NOMO-1 (cell line): Measurements from ENCODE around the gene KIF26A.

ENCODE experiments used
- DNase-seq, 2 experiments: peaks; one replicate each; lab custom pipeline; 2025; ENCODE audit not compliant: unreplicated experiment in 2 of 2; lab: John Stamatoyannopoulos, UW

Gene KIF26A

DNA sequence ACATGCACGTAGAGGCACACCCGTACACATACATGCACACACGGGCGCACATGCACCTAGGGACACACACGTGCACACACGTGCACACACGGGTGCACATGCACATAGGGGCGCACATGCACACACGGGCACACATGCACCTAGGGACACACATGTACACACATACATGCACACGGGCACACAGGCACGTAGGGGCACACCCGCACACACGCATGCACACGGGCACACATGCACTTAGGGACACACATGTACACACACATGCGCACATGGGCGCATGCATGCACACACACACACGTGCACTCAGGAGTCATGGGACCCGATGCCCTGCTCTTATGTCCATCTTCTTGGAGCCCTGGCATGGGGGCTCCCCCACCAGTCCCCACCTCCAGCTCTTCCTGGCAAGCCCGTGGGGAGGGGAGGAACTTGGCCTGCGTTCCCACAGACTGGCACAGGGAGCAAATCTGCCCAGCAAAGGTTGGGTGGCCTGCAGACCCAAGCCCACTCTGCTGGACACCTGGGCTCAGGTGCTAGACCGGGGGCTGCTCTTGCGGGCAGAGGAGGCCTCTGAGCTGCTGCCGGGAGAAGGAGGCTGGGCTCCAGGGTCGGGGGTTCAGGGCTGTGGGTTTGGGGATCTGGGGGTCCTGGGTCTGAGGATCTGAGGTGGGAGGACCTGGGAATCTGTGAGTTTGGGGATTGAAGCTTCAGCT, 51.4 kb downstream of the KIF26A start:
- no peak for DNase-seq

DNA sequence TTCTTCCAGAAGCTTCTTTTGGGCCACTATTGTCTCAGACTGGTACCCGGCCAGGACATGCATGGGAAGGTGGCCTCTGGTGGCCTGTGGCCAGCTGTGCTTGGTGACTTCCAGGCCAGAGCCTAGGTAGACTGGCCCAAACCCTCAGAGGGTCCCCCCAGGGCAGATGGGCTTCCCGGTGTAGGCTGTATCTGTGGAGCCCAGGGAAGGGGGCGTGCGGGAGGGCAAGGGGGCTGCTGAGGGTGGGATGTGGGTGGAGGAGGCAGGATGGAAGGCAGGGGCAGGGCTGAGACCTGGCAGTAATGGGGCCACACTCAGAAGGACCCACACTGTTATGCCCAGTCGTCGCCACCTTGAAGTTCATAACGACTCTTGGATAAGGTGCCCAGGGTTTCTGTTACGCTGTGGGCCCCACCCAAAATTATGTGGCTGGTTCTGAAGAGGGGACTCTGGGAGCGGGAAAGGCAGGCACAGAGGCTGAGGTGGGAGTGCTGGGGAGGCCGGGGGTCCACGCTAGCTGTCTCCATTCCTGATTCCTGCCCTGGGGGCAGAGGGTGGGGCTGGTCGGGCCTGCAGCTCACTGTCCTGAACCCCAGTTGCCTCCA, 52.1 kb downstream of the KIF26A start:
- no peak for DNase-seq

DNA sequence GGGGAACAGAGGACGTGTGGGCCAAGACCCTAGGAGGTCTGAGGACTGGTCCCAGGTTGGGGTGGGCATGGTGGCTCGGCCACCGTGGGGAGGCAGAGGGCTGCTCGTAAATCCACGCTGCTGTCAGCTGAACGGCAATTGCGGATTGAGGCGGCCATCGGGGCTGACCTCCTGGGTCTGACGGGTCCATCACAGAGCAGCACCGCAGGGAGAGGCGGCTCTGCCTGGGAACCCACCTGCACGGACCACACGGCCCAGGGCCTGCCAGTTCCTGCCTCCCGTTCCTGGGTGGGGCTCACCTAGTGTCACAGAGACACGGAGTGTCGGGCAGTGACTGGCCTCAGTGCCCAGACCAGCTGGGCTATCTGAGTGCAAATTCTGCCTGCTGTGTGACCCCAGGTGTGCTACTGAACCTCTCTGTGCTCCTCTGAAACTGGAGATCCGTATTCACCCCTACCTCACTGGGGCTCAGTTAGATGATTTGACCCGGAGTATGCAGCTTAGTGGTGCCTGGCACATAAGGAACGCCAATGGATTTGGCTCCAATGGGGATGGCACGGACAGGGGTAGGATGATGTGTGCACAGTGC, 53.1 kb downstream of the KIF26A start:
- DNase-seq = no peak

DNA sequence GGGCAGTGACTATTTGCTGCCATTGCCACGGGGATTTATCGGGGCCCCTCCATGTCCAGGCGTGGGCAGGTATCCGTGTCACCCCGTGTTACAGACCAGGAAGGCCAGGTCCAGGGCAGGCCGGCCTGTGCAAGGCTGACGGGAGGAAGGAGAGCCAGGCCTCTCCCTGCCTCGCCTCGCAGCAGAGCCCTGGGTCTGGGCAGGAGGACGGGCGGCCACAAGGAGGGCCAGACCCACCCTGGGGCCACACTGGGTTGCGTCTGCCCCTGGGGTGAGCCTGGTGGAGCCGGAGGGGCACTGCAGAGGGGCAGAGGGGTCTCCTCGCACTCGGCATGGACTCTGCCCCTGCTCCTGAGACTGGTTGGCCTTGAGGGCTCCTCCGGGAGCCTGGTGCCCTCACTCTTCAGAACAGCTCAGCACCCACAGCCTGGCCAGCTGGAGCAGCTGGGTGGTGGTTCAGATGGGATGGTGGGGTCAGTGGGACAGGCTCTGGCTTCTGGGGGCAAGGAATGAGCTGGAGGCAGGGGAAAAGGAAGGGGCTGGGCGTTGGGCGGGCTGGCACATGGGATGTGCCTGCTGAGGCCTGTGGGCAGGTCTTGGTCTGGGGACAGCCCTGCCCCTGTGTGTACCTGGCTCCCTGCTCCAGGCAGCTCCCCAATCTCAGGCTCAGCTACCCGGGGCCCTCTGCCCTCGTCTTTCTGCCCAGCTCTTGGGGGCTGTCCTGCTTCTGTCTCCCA, 53.9 kb downstream of the KIF26A start:
- DNase-seq = no peak

DNA sequence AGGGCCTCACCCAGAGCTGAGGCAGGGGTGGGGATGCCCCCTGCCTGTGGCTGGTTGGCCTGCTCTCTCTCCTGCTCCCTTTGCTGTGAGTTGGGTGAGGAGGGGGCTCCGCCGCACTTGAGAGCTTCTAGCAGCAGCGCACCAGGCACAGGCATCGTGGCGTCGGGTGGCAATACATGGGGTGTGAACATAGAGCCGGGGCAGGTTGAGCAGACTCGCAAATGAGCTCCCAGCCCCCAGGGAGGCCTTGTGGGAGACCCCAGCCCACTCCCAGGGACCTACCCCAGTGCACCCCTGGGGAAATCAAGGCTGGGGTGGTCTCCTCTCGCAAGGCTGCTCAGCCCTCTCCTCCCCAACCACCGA, 54.5 kb downstream of the KIF26A start:
- DNase-seq = no peak

DNA sequence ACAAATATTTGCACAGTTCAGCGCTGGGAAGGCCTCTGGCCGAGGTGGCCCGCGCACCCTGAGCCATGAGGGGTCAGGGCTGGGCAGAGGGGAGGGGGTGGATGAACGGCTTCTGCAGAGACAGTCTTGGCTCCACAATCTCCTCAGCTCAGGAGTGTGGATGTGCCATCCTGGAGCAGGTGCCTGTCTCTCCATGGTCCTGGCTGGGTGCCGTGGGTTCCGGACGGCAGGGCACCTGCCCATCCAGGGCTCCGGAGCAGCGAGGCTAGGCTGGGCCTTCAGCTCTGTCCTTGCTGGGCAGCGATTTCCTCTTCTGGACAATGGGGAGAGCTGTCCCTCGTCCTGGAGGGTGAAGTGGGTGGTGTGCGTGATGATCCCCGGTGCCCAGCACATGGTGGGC, 55.6 kb downstream of the KIF26A start:
- DNase-seq = no peak

DNA sequence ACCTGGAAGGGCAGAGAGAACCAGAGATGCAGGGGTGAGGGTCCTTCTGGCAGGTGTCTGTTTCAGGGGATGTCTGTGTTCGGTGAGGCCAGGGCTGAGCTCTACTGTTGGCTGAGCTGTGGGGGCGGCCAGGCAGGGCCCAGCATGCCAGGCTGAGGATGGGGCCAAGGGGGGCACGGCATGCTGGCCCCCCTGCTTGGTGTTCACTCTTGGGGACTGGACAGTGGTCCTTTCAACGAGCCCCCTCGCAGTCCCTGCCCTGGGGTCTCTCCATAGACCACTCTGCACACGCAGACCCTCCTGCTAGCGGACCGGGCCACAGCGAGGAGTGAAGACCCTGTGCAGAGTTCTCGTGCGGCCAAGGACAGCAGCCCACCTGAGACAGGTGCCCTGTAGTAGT, 56.3 kb downstream of the KIF26A start:
- no peak for DNase-seq

DNA sequence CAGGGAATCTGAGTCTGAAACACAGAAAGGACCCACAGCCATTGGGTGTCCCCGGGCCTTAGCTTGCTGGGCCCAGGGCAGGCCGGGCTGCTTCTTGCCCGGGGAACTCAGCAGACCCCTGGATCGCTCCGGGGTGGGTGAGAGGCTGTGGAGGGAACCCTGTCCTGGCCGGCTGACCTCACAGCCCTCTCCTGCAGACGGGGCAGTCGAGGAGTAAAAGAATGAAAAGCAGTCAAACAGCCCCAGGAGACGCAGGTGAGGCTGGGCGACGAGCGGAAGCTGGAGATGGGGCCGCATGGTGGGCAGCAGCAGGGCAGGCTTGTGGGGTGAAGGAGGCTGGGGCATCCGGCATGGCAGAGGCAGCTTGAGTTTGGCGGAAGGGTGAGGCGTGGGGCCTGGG, 57.0 kb downstream of the KIF26A start:
- no peak for DNase-seq

DNA sequence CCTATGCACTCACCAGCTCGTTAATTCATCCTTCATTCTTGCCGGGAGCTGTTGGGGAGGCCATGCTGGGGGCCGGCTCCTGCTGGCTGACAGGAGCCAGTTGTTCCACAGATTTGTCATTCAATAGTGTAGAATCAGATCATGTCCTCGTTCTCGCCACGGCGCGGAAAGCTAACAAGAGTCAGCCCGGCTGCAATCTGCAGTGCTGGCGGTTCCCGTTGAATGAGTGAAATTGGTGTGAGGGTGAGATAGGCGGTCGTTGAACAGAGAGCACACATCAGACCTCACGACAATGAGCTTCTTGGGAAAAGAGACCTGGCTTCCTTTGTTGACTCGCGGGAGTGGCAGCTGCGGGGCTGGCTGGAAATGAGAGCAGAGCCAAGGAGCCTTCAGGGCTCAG, 57.5 kb downstream of the KIF26A start:
- DNase-seq = no peak

DNA sequence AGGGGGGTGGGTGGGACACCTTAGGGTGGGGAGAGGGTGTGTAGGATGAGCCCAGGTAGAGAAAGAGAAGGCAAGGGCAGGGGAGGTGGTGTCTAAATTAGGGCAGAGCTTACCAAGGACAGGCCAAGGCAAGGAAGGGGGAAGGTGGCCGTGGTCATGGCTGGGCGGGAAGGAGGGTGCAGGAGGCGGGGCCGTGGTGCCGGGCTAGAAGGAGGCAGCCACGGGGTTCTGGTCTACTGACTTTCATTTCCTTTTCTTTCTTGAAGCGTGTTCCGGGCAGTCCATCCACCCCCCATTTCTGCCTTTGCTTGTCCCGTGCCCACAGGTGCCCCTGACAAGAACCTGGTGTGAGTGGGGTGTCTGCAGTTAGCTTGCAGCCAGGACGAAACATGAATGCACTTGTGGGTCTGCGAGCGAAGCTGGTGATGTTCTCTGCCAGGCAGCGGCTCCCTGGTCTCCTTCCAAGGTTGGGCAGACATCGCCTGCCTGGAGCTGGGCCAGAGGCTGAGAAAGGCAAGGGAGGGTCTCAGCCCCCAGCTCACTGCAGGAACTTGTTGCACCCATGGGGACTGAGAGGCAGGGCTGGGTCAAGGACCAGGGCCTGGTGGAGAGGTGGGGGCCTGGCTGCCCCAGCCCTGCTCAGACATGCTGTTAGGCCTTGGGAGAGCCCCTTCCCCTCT, 58.2 kb downstream of the KIF26A start:
- DNase-seq = peak in 1 of 2 experiments; percentile 23

DNA sequence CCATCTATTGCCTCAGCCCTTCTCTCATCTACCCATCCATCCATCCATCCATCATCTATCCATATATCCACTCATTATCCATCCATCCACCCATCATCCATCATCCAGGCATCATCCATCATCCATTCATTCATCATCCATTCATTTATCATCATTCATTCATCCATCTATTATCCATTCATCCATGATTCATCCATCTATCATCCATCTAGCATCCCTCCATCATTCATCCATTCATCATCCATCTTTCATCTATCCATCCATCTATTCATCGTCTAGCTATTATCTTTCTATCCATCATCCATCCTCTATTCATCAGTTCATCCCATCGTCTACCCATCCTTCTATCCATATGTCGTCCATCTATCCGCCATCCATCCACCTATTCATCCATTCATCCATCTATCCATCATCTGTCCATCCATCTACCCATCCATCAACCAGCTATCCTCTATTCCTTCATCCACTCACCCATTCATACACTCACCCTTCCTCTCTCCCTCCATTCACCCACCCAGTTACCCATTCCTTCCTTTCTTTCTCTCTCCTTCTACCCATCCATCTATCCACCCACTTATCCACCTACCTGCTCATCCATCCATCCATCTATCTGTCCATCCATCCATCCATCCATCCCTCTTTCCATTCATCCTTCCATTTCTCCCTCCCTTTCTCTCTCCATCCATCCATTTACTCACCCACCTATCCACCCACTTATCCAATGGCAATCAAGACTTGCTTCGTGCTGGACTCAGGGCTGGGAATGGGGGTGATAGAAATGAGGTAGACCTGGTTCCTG, 59.3 kb downstream of the KIF26A start:
- DNase-seq = no peak

DNA sequence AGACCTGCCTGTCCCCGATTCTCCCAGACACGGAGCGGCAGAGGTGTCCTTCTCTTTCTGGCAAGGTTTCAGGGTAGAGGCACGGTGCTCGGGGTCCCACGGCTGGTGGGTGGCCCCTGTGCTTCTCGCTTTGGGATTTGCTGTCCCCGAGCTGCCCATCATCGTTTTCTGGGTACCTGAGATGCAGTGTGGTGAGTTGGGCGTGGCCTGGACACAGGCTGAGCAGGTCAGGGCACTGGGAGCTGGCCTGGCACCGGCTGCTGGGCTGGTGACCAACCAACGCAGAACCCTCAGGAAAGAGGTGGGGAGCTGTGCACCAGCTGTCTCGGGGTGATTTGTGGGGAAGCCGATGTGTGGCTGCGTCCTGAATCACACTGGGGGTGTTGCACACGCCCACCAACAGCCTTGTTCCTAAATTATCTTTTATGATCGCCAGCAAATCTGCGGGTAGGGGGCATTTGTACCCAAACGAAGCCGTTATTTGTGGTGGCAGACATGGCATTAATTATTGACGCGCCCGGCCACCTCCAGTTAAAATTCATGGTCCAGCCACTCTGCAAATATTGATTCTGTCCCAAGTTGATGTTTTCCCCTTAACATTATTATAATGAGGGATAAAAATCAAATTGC, 61.0 kb downstream of the KIF26A start:
- DNase-seq = no peak

DNA sequence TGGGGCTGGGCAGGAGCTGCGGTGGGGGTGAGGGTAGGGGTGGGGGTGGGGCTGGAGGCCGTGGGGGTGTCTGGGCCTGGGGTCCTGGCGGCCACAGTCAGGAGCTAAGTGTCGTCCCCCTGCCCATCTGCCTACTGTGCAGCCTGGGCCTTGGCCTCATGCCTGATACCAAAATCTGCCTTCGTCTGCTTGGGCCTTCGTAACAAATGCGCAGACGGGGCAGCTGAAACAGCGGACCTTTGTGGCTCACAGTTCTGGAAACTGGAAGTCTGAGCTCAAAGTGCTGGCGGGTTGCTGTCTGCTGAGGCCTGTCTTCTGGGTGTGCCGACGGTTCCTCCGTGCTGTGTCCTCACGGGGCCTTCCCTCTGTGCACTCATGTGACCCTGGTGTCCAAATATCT, 61.7 kb downstream of the KIF26A start:
- DNase-seq = no peak

DNA sequence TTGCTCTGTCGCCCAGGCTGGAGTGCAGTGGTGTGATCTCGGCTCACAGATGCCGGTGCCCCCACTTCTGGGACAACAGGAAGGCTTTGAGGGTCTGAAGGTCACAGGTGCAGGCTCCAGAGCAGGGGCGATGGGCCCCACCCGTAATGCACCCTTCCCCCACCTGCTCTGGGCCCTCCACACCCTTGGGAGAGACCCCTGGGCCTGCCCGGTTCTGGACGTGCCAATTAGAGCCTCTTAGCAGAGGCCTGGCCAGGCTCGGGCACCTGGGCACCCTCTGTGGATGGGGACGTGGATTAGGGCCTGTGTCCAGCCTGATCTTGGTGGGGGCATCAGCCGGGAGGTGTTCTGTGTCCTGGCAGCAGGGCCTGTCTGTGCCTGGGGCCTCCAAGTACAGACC, 62.2 kb downstream of the KIF26A start:
- no peak for DNase-seq

DNA sequence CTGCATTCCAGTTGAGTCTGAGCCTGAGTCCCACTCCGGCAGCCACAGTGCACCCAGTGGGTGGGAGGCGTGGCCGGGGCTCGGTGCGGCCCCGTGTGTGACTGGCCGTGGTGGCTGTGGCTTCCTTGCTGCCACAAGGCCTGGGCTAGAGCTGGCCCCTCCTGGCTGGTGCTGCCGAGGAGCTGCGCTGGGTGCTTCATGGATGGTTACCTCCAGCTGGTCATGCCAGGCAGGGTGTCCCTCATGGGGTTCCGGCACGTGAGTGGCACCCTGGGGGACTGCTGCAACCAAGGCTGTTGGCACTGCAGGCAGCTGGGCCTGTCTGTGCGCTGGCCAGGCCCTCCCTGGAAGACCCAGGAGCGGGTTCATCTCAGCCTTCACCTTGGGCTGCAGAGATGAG, 62.7 kb downstream of the KIF26A start:
- no peak for DNase-seq

DNA sequence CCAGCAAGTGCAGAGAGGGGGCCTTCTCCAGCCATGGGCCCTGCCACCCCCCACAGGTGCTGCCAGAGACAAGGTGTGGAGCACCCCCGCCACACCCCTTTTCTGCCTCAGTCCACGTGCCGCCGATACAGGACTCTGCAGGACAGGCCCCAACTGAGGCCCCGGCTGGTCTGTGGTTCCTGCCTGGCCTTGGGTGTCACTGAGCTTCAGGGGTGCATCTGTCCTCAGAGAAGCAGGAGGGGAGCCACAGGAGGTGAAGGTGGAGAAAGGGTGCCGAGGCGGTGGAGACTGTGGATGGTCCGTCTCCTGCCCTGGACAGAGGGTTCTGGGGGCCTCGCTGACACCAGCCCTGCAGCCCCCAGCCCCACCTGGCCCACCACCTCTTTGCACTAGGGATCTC, 63.1 kb downstream of the KIF26A start:
- no peak for DNase-seq

DNA sequence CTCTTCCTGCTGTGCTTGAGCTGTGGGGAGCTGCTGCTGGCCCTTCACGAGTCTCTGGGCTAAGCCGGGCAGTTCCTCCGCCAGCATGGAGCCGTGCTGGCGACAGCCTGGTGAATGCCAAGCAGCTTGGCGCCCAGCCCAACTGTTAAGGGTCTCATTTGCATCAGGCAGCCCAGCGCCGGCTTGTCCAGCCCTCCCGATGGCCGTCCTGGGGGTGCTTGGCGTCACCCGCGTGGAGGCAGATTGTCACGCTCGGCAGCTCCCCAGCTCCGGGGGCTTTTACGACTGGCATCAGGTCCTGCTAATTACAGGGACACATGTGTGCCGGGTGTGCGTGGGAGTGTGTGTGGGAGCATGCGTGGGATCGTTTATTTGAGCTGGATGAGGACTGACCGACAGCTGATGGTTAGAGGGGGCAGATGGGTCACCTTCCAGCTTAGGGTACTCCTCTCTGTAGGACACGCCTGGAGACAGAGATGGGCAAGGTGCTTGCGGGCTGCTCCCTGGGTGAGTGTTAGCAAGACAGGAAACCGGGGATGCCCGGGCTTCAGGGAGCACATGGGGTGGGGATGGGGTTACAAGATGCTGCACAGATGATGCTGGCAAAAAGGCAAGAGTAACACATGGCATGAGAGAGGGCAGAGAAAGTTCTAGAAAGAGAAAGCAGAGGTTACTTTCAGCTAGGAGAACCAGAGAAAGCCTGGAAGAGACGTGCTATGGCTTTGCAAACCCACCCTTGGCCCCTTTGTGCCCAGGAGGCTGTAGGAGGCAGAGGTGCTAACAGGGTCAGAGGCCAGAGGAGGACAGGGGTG, 64.1 kb downstream of the KIF26A start:
- DNase-seq = no peak

DNA sequence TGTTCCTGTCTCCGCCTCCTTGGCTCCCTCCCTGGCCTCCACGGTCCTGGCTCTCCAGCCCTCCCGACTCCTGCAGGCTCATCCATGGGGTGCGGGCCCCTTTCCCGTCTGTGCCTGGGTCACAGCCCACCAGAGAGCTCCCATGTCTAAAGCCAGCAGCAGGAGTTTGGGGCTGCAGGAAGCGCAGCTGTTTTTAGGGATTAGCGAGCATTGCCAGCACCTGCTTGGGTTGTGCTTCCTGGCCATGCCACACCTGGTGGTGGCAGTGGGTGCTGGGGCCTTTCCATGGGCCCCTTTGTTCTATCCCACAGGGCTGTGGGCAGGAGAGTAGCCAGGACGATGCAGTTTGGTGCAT, 64.7 kb downstream of the KIF26A start:
- no peak for DNase-seq

DNA sequence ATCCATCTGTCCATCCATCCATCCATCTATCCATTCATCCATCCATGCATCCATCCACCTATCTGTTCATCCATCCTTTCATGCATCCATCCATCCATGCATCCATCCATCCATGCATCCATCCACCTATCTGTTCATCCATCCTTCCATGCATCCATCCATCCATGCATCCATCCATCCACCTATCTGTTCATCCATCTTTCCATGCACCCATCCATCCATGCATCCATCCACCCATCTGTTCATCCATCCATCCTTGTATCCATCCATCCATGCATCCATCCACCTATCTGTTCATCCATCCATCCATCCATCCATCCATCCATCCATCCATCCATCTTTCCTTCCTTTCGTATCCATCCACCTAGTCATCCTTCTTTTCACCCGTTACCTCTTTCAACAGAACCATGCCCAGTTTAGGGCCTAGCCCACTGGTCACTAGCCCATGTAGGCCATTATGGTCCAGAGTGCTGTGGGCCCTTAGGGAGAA, 66.3 kb downstream of the KIF26A start:
- no peak for DNase-seq
